GM19468 (cell line): ENCODE results near the gene COASY.

Experiments
- ATAC-seq: cut with Tn5 transposase; IDR thresholded peaks from one replicate; pipeline ENCODE4 v1.9.1; 2021; ENCODE audit warnings: mild to moderate bottlenecking, moderate library complexity, moderate number of reproducible peaks; ENCODE audit not compliant: unreplicated experiment; ENCODE audit errors: extremely low read depth

COASY gene

DNA sequence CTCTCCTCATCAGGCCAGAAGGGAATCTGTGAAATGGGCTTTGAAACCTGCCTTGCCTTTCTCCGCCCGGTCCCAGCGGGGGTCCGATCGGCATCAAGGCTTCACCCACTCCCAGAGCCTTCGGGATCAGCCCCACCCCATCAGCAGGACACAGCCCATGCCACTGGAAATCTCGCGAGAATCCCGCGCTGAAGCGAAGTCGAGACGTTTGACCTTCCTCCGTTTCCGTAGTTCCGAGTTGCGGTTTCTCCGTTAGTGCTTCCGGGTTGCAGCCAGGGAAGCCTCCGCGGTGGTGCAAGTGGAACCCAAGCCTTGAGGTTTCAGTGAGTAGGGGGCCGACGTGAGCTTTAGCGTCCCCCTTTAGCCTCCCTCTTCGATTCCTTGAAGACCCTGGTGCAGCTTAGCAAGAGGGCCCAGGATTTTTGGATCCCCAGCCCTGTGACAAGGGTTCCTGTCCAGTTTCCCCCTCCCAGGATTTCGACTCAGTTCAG, at the start of gene COASY:
Gene COASY, plus strand, starts transcription at position 252 of the 491 bp plus-strand sequence. CDS start 475 bp downstream, outside the sequence.
- no peak for ATAC-seq

DNA sequence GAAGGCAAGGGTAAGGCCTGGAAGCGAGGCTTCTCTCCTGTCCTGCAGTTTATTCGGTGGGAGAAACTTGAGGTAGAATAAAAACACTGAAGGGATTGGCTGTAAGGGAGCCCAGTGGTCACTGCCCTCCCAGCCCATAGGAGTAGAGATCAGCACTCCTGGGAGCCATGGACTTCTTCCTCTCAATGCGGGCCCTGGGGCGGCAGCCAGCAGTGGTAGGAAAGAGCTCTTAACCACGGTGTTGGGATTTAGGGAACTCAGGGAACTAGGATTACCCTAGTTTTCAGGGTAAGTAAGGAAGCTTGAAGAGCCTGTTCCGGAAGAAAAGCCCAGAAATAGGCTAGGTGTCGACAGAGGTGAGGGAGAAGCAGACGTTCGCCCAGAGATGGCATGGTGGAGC, 49.7 kb upstream of the COASY start:
- no peak for ATAC-seq

DNA sequence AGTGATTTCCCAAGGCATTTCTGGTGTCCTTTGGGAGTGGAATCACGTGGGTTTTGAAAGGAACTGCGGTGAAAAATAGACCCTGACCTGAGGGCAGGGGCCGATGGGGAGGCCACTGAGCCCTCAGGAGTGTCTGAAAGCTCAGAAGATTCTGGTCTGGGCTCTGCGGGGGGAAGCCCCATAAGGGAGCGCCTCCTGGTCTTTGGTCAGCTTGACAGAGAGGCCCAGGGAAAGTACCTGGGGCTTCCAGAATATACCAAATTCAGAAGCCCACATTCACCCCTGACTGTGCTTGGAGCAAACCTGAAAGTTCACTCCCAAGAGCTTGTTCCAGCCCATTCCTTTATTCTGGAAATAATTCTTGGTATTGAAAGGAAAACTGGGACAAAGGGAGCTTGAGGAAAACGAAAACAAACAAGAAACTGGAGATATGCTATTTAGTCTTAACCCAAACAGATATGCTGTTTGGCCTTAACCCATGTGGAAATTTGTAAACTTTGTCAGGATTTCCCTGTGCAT, 49.2 kb upstream of the COASY start:
- no peak for ATAC-seq

DNA sequence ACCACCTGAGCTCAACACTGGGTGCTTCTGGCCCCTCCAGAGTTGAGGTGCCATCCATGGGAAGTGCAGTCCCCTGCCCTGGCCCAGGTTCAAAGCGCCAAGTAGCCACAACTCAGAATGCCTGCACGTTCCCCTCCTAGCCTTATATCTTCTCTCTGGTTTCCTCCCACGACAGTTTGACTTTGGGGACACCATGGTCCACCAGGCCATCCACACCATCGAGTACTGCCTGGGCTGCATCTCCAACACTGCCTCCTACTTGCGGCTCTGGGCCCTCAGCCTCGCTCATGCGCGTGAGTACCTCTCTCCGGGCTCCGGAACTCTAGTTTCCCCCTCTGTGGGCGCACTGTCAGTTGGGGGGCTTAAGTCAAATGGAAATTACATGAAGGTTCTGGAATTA, 48.3 kb upstream of the COASY start:
- ATAC-seq, result no peak

DNA sequence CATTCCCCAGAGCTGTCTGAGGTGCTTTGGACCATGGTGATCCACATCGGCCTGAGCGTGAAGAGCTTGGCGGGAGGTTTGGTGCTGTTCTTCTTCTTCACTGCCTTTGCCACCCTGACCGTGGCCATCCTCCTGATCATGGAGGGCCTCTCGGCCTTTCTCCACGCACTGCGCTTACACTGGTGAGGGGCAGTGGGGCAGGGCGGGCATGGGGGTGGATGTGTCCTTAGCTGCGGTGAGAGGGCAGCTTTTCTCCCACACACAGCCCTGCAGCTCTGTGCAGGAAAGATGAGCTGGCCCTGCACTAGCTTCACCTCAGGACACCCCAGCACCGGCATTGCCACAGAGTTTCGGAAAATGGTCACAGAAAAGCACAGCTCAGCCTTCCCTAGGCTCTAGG, 47.7 kb upstream of the COASY start:
- no peak for ATAC-seq

DNA sequence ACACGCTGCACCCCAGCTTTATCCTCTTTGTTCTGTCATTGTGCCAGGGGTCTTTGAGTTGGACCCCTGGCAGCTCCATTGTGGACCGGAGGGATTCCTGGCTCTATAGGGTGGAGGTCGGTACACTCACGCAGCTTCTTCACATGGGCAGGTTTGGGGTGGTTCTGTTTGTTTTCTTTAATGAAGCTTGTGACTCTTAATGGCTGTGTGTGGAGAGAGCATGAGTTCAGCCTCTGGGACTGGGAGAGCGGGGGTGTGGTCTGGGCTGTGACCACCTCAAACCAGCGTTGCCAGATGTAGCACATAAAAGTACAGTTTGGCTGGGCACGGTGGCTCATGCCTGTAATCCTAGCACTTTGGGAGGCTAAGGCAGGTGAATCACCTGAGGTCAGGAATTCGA, 47.1 kb upstream of the COASY start:
- no peak for ATAC-seq

DNA sequence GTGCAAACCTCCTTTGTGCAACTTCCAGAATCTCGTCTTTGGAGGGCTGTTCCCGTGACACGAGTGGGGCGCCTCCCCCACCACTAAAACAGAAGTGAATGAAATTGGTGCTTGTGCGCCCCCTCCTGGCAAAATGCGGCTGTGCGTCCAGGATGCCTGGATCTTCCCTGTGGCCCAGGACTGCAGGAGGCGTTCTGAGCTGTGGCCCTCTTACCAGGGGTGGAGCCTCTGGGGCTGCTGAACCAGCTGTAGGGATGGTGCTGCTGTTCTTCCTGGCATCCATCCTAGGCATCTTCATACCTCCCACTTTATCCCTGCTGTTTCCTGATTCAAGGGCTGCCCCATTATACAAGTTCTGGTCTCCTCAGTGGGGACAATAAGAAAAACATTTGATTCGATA, 44.4 kb upstream of the COASY start:
- ATAC-seq, result no peak

DNA sequence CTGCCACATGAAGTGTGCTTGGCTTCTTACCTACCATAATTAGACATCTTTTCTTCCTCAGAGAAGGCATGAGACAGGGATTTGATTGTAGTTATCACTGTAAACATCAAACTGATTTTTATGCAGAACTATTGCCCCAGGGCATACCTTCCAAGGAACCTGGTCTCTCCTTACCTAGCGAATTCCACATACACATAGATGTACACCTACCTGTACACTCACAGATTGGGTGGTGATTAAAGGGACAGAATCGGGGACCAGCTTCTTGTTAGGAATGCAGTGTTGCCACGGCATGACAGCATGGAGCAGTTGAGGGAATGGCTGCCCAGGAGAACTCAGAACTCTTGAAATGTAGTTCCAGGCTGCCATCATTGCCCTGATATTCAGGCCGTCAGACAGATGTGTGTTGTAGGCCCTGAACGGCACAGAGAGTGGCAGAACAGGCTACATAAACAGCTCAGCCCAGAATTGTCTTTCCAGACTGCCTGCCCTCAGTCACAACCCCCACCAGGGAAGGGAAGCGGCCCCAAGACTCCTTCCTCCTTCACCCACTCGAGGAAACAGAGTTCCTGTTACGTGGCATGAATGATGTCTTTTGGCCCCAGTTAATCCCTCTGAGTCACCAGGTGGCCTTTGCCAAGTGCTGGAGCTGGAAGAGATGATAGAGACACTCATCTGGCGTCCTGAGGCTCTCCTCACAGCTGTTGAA, 43.7 kb upstream of the COASY start:
- ATAC-seq, result no peak

DNA sequence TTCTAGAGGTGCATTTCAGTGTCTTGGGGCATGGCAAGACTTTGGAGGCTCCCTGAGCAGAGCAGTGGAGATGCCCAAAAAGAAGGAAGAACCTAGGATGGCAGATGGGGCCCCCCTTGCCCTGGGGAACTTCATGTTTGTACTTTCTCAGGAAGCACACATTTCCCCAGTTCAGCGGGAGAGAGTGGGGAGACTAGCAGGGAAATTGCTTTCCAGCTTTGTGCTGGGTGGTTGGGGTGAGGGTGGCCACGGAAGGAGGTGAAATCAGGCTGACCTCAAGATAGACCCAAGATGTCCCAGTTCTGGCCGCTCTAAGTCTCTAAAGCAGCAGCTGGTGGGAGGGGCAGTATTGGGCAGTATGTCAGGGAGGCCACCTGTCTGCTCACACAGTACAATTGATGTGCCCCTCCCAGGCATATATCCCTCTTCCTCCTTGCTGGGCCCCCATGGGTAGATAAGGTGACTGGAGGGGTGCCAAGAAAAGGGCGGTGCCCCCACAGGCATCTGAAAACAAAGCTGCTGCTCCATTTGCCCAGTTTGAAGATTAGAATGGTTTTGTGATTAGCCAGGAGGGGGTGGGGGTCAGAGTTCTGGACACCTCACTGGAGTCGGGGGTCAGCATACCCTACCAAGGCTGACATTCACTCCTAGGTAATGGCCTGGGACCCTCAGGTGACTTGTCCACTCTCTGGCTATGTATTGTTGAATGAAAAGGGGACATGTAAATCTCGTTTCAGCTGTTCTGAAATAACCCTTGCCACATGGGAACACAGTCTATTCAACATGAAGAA, 43.0 kb upstream of the COASY start:
- no peak for ATAC-seq

DNA sequence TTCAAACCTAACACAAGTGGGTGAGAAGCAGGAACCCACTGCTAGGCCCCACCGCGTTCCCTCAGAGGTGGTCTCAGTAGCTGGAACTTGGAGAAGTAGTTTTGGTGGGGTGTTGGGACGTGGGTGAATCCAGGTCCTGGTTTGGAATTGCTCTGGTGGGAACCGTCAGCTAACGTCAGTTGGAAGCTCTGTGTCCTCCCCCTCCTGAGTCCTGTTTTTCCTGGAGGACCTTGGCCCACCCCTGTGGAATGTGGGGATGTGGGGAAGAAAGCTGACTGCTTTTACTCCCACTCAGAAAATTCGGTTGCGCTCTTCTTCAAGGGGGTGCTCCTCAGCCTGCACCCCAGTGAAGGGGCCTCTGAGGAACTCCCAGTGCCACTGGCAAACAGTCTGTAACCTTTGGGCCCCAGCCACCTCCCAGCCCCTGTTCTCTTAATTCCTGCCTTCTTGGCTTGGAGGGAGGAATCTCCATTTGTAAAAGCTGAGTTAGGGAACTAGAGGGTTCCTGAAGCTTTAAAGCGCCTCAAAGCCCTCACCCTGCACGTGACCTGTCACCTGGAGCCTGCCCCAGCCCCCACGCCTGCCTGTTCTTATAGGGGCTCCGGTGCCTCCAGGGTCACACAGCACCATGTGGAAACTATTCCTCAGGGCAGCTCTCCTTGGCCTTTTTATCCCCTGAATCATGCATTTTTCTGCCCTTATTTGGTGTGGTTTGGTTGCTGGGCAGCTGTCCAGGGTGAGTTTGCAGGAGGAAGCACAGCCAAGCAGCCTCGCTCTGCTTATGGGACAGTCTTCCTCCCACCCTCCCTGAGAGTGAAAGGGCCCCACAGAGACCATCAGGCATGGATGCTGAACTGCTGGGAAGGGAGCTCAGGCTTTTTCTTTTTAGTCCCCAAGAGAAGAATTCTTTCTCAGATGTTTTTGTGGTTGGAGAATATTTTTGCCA, 42.1 kb upstream of the COASY start:
- no peak for ATAC-seq

DNA sequence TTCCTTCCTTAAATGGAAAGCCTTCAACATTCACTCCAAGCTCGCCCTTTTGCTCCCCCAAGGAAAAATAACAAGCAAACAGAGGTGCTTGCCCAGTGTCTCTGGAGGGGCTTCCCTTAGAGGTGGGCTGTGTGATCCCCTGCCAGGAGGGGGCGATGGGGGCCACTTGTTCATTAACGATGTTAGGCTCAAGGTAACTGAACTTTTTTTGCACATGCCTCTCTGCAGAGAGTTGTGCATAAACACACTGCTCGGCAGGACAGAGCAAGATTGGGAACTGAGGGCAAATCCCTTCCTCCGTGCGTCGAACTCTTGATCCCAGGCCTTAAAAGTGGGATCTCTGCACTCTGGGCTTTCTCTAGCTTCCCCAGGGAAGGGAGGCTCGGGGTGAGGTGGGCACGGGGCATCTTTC, 41.4 kb upstream of the COASY start:
- ATAC-seq, result no peak

DNA sequence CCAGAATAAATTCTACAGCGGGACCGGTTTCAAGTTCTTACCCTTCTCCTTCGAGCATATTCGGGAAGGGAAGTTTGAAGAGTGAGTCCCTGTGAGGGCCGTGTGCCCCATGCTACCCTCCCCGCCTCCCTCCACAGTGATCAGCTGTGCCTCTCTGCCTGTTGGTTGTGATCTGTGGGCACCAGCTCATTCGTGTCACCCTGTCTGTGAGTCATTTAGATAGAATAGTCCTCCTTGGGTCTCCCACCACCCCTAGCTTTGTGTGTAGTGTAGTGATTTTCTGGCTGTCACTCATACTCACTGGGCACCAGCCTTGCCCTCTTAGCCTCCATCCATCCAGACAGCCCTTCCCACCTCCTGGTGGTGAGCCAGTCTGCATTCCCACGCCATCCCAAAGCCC, 40.9 kb upstream of the COASY start:
- ATAC-seq, result no peak

DNA sequence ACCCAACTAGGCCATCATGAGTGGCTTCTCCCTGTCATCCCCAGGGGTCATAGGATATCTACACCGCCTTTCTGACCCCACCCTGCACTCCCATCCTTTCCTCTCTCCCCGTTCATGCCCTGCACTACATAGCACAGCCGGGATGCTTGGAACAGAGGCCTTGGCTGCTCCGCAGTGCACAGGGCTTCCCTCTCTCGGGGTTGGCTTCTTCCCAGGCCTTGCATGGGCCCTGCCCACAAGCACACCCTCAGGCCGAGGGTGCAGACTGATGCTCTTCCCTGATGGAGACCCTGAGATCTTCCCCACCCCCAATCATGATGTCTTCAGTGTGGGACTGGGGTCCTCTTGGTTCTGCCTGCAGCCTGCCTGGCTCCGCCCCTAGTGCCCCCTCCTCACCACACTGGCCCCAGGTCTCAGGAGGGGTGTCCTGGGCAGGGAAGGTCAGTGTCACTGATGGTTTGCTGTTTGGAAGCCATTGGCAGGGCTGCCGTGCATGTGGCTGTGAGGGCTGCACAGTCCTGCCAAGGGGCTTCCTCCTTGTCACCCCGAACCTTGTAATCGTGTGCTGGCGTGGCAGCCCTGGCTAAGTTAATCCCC, 40.2 kb upstream of the COASY start:
- no peak for ATAC-seq

DNA sequence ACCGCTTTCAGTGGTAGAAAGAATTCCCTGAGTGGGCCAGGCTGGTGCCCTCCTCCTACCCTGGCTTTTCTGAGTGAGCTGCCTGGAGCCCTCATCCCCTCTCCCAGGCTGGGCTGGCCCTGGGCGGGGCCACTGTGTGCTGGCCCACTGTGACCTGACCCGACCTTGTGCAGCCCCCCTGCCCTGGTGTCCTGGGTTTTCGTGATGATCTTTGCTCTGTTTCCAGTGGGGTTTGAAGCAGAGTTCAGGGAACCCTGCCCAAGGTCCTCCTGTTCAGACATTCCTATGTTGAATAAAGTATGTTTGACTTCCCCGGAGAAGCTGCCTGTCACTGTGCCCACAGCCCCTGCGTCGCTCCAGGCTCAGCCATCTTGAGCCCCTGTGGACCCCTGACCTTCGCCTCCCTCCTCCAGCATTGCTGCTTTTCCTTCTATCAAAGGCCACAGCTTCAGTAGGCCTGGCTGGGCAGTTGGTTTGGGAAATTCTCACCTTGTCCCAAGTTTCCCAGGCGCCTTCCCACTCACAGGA, 39.6 kb upstream of the COASY start:
- ATAC-seq, result no peak

DNA sequence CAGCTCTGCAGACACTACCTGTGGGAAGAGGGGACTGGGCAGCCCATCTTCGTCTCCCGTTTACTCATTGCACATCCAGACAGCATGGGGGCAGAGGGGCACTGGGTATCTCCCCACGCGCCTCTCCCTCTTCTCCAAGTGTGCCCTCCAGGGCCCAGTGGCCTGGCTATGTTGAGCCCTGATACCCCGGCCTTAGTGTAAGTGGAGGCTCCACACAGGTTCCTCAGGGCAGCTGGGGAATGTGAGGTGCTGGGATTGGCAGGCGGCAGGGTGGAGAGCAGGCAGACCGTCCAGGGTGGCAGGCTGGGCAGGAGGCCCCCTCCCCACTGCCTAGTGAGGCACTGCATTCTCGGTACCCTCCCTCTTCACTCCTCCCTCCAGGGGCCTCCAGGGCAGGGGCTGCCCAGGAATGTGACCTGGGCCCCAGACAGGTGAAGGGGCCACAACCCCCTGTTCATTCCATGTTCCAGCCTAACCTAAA, 39.1 kb upstream of the COASY start:
- ATAC-seq, result no peak

DNA sequence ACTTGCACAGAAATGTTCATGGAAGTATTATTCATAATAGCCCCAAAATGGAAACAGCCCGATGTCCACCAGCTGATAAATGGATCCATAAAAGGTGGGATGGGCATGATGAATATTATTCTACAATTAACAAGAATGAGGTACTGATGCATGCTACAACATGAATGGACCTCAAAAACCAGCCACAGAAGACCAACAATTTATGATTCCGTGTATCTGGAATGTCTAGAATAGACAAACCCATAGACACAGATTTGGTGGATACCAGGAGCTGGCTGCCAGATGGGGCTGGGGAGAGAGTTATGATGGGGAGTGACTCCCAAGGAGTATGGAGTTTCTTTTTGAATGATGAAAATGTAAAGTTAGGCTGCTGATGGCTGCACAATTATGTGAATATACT, 36.7 kb upstream of the COASY start:
- ATAC-seq, result no peak

DNA sequence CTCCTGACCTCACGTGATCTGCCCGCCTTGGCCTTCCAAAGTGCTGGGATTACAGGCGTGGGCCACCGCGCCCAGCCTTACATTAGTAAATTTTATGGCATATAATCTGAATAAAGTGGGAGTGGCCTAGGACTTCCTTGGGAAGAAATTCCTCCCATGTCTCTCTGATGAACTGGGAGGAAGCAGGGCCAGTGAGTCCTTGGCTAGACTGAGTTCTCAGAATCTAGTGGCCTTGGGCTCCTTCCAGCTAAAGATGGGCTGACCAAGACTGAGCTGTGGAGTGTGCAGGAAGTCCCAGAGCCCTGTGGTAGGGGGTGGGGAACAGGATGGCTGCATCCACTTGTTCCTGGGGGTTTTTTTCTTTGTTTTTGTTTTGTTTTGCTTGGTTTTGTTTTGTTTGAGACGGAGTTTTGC, 35.9 kb upstream of the COASY start:
- ATAC-seq, result no peak

DNA sequence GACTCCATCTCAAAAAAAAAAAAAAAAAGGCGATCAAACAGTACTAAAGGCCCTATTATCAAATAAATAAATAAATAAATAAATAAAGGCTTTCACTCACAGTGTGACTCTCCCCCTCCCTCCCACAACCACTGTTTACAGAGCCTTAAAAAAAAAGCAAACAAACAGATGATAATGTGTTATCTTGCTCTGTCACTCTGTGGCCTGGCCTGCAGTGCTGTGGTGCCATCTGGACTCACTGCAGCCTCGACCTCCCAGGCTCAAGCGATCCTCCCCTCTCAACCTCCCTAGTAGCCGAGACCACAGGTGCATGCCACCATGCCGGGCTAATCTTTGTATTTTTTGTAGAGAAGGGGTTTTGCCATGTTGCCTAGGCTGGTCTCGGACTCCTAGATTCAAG, 34.0 kb upstream of the COASY start:
- ATAC-seq, result no peak

DNA sequence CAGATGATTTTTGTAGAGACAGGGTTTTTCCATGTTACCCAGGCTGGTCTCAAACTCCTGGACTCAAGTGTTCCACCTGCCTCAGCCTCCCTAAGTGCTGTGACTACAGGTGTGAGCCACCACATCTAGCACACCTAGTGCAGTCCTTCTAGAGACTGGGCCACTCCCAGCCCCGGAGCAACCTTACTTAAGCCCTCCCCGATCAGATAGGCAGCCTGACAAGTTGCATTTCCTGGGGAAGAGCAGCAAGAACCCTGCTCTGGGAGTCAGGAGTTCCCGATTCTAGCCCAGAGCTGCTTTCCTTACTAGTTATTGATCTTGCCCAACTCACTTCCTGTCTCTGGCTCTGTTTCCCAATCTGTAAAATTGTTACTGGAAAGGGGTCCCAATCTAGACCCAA, 32.9 kb upstream of the COASY start:
- ATAC-seq, result no peak
